Esophagus squamous epithelium (tissue), 4 donors: ENCODE data around the gene ZNF487.

Source experiments
- CTCF ChIP-seq, 6 experiments: fragments of 450-650 bp in 4 of 6; fragments of 200-600 bp in 2 of 6; sonication (generic) in 2 of 6; IDR thresholded peaks; one replicate each; pipeline ENCODE4 v1.5.1; 2016 to 2019; ENCODE audit warnings: antibody characterized with exemption in 6 of 6, mild to moderate bottlenecking in 4 of 6, moderate library complexity in 4 of 6
- POLR2A ChIP-seq, 4 donors: fragments of 450-650 bp; IDR thresholded peaks; one replicate each; pipeline ENCODE4 v1.6.1; 2017; ENCODE audit warnings: antibody characterized with exemption in 4 of 4, mild to moderate bottlenecking in 4 of 4, moderate library complexity in 3 of 4

GRCh38 chr10:43417950-43418768 lies 18.8 kb upstream of the ZNF487 start:
- TF ChIP-seq POLR2A (IDR thresholded peaks at IDR 0.05), result no peak
- TF ChIP-seq CTCF (IDR thresholded peaks at IDR 0.05), result no peak
